HG03342 (cell line): ENCODE data around the gene COX5A.
"Not testable (repeated sequence)": the region's sequence is repeated elsewhere in the genome, so short reads cannot be mapped to it uniquely, and the experiment has no call there.

Experiments
- ATAC-seq: cut with Tn5 transposase; IDR thresholded peaks from one replicate; pipeline ENCODE4 v1.9.1; 2021; ENCODE audit warnings: mild to moderate bottlenecking, moderate library complexity; ENCODE audit not compliant: unreplicated experiment

The COX5A gene

DNA sequence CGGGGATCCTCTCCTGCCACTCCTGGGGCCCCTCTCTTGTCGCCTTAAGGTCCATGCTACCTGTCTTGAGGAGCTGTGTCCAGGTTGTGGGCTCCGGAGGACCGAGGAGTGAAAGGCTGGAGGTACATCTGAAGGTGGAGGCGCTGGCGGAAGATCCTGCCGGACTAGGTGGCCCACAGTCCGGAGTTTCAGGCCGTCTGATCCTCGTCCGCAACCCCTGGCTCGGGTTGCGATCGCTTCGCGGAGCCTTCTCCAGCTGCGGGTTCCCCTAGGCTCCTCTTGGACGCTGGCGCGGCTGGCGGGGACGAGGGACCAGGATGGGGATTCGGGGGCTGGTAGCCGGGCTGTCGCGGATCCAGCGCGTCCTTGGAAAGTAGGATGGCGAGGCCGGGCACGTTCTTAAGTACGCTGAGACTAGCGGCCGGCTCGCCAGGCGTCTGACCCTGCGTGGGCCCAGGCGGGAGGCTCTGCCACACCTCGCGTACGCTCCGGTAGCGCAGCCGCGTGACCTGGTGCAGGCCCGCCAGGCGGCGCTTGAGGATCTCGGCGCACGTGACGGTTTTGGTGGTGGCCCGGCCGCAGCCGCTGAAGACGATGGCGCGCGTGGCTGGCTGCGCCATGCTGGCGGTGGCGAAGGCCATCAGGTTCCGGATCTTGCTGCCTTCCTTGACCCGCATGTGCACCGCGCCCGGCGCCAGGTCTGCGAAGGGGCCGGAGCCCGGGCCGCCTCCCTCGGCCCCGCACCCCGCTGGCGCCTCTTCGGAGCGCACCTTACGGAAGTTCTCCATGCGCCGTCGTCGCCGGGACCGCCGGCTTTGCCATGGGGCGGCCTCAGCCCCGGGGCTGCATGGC, 18.1 kb upstream of the COX5A start:
- peak; percentile 35 for ATAC-seq

DNA sequence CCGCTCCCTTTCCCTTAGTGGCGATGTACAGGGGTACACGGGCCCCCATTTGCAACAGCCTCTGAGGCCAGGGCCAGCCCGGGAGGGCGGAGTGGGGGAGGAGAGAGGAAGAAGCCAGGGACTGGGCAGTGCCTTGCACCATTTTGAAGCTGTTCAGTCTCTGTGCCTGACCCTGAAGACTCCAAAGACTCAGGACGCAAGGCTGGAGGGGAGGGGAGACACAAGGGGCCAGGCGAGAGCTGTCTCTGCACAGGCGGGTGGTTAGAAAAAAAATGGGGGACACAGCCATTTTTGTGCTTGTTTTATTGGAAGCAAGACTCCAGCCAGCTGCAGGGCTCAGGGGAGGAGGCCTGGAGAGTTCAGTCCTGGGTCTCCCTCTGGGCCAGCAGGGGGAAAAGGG, 17.1 kb upstream of the COX5A start:
- ATAC-seq: no peak

DNA sequence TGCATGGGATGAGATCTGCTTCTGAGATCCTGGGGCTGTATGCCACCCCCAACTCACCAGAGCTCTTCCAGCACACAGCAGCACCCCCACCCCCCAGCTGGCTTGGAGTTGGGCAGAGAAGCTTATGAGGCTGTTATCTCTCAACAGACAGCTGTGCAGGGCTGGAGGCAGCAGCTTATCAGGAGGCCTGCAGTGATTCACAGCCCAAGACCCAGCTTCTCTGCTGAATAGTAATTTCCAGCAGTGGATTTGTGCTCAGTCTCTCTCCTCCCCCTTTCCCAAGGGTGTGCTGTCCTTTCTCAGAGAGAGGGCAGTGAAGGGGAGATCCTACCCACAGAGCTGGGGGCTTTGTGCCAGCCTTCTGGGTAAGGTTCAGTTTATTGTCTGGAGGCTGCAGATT, 16.6 kb upstream of the COX5A start:
- no peak for ATAC-seq

DNA sequence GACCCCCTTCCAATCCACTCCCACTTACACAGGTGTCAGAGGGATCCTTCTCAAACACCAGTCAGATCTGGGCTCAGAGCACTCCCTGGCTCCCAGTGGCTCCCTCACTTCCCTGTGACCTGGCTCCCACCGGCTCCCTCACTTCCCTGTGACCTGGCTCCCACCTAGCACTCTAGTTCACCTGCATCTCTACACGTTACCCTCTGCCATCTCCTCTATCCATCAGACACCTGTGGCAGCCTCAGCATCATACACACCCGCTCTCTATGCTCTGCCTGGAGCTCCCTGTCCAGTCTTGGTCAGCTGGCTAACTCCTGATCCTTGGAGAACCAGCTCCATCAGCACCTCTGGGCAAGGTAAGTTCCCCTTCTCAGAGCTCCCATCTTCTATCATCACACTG, 13.1 kb upstream of the COX5A start:
- ATAC-seq: no peak

DNA sequence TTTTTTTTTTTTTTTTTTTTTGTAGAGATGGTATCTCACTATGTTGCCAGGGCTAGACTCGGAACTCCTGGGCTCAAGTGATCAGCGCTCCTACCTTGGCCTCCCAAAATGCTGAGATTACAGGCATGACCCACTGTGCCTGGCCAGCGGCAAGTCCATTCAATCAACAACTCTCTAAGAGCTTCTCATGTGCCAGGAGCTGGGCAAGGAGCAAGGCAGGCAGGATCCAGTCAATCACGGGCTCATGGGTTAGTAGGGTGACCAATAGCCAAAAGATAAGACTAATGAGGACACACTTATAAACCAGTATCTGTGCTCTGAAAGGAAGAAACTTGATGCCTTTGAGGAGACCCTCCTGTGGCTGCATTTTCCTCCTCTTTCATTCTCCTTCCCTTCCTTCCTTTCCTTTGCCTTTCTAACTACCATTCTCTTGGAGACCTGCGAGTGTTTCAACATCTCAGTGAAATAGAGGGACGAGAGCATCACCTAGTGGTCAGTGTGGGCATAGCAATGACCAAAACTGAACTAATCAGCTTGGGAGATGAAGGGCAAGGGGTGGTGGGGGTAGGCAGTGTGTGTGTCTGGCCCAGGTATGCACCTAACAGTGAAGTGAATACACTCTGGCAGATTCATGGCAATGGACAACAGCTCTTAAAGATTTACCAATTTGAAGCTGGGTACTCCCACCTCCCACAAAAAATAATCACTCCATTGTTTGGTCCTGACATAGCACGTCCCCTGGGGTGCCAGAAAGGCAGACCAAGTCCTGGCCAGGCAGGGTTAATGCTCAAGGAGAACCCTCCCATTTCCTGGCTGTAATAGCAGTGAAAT, 12.4 kb upstream of the COX5A start:
- ATAC-seq: no peak

DNA sequence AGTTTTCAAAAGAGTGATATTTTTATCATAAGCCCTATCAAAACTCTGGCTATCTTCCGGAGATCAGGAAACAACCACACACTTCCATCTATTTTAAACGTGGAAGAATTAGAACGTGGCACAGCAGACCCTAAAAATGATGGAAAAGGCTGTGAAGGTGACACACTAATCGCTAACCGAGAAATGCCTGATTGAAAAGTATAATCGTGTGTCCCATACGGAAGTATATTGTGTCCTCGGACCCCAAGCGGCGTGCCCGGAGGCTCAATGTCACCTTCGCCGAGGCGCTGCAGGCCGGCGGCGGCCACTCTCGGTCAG, 642 bp downstream of the COX5A start:
- no peak for ATAC-seq

DNA sequence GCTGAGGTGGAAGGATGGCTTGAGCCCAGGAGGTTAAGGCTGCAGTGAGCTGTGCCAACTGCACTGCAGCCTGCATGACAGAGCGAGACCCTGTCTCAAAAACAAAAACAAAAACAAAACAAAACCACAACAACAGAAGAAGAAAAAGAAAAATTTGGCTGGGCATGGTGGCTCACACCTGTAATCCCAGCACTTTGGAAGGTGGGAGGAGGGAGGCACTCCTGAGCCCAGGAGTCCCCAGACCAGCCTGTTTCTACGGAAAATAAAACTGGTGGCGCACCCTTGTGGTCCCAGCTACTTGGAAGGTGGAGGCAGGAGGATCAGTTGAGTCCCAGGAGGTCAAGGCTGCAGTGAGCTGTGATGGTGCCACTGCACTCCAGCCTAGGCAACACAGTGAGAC, 2.7 kb downstream of the COX5A start:
- ATAC-seq: not testable (repeated sequence)

DNA sequence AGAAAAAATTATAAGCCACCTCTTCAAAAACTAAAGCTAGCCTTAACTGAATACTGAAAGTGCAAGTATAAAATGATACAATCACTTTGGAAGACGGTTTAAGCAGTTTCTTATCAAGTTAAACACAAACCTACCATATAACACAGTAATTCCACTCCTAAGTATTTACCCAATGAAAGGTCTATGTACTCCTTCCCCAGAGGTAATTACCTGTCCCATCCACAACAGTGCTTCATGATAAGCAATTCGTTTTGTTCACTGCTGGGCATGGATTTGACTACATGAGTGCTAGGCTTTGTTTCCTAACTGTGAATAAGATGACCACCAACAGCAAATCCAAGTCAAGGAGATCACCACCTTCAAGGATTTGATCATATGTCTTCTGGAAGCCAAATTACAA, 4.3 kb downstream of the COX5A start:
- ATAC-seq: no peak

DNA sequence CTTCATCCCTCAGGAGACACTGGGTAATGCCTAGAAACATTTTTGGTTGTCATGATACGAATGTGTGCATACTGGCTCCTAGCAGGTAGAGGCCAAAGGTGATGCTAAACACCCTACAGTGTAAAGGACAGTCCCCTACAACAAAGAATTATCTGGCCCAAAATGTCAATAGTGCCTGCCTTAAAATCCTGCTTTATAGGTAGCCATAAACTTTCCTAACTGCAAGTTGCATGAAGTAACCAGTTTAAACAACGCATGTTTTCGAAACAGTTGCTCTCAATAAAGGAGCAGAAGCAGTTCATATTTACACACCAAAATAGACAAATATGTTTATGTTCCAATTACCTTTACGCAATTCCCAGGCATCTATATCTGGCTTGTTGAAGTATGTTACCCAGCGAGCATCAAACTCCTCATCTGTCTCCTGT, 9.1 kb downstream of the COX5A start:
- no peak for ATAC-seq

DNA sequence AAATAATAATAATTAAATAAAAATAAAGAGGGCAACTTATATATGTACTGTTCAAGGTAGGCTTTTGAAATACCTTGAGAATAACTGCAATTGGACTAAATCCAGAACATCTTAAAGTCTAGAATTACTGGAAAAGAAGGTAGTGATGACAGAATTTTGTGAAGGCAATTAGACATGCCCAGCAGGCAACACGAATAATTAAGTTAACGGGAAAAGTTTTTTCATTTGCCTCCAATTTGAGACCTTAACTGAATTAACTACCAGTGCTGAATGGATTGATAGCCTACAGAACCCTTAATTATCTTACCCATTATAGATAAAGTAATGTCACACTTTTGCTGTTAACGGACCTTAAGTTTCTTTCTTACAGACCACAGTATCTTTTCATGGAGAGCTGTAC, 13.3 kb downstream of the COX5A start:
- ATAC-seq: no peak

DNA sequence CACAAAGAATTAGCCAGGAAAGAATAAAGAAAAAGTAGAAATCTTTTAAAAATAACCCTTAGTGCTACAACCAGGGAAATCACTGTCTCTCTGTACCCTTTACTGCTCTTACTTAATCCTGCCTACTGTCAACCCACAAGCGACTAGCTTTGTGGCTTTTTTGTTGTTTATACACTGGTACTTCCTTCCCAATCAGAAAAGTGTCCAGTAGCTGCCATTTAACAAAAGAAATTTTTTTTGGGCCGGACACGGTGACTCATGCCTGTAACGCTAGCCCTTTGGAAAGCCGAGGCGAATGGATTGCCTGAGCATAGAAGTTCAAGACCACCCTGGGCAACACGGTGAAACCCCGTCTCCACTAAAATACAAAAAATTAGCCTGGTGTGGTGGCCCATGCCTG, 17.4 kb downstream of the COX5A start:
- no peak for ATAC-seq

DNA sequence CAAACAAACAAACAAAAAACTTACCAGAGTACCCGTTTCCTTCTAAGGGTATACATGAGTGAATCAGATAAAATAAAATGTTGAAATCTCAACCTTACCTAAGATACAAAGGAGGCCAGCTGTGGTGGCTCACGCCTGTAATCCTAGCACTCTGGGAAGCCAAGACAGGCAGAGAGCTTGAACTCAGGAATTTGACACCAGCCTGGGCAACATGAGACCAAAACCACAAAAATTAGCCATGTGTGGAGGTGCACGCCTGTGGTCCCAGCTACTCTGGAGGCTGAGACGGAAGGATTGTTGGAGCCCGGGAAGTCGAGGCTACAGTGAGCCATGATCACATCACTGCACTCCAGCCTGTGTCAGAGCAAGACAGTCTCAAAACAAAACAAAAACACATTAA, 20.2 kb downstream of the COX5A start:
- no peak for ATAC-seq

DNA sequence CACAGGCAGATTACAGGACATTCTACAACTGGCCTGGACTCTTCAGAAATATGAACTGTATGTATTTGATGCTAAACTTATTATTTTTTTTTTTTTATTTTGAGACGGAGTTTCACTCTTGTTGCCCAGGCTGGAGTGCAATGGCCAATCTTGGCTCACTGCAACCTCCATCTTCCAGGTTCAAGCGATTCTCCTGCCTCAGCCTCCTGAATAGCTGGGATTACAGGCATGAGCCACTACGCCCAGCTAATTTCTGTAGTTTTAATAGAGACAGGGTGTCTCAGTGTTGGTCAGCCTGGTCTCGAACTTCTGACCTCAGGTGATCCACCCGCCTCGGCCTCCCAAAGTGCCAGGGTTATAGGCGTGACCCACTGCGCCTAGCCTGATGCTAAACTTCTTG, 24.1 kb downstream of the COX5A start:
- ATAC-seq: not testable (repeated sequence)

DNA sequence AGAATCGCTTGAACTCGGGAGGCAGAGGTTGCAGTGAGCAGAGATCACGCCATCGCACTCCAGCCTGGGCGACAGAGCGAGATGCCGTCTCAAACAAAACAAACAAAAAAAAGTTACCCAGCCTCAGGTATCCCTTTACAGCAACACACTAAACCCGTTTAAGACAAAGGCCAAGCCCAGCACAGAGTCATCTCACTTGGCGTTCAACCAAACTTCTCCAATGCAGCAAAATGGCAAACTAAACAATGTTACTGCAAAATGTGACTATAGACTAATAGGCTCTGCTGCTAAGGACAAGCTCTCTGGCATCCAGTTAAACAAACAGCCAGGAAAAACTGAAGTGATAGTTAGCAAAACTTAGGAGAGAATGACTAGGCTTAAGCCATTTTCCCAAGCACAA, 24.8 kb downstream of the COX5A start:
- ATAC-seq: no peak

DNA sequence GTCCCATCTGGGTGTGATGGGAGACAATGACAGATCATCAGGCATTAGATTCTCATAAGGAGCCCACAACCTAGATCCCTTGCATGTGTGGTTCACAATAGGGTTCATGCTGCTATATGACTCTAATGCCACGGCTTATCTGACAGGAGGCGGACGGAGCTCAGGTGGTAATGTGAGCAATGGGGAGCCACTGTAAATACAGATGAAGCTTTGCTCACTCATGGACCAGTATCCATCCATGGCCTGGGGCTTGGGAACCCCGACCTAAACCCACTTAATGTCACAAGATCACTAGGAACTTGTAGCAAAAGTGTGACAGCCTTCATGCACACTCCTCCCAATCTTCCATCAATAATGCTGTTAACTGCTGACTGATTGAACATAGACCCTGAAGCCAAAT, 29.2 kb downstream of the COX5A start:
- ATAC-seq: no peak

DNA sequence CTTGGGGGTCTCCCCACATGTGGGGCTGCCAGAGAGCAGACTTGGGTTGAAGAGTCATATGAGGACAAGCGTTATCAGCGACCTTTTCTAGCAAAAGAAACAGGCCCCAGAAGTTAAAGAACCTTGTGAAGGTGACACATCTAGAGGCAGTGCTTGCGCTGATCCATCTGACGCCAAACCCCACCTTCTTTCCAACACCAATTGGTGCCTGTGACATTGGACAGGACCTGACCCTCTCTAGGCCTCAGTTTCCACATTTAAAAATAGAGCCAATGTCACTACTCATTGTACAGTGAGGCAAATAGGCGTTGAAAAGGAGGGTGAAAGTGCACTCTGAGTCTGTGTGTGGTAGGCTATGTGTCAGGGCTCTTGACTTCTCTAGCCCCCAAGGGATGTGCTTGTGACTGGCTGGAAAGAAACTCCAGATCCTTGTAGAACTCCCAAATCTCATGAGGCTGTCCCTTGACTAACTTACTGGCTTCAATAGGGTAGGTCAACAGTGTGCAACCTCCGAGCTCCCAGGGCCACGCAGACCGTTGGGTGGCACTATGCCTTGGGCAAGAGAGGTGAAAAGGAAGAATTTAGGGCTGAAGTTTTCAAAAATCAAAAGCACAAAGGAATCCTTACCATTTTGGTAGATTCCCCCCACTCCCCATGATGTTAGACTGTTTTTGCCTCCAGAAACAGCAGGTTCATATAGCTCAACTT, 30.6 kb downstream of the COX5A start:
- ATAC-seq: no peak

DNA sequence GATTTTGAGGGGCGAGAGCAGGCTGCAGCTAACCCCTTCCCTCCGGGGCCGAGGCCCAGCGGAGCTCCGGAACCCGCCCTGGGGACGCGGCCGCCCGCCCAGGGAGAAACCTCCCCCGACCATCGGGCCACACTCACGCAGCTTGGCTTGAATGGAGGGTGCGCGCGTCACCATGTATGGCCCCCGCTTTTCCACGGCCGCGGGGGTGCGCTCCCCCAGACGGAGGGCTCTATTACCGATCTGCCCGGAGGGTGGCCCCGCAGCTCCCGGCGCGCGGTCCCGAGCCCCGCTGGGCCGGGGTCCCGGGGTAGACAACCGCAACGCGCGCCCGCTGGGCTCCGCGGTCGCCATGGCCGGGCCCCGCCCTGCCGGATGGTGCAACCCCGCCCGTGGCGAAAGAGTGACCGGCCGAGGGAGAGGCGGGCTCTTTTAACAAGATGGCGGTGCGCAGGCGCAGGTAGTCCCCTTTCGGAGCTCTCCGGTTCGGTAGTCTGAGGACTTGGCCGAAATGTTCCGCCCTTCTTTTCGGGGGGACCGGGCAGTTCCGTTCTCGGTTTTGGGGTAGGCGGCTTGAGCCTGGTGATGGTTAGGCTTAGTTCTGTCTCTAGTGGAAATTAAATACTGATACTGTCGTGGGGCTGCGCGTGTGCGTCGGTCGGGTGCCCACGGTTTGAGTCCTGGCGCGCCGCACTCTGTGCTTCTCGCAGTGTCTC, 31.3 kb downstream of the COX5A start, which contains the start of gene FAM219B:
Gene FAM219B (minus strand): TSS at position 402 of the 713 bp plus-strand sequence. CDS start 51 bp downstream, at position 351.
- ATAC-seq: peak; percentile 80

DNA sequence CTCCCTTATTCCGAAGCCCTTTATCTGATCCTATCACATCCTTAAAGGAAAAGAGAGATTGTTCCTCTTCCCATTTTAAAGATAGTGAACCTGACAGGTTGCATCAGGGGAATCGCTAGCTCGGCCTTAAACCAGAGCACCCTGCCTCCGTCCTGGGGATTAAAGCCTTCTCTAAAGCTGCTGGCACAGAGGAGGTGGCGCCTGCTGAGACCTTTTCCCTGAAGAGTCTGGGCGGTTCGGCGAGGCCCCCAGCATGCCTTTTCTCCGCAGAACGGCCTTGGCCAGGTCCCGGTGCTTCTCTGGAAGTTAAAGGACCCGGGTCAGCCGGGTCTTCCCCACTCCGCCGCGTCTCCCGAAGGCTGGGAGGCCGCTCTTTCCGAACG, 31.8 kb downstream of the COX5A start:
- peak; percentile 15 for ATAC-seq

DNA sequence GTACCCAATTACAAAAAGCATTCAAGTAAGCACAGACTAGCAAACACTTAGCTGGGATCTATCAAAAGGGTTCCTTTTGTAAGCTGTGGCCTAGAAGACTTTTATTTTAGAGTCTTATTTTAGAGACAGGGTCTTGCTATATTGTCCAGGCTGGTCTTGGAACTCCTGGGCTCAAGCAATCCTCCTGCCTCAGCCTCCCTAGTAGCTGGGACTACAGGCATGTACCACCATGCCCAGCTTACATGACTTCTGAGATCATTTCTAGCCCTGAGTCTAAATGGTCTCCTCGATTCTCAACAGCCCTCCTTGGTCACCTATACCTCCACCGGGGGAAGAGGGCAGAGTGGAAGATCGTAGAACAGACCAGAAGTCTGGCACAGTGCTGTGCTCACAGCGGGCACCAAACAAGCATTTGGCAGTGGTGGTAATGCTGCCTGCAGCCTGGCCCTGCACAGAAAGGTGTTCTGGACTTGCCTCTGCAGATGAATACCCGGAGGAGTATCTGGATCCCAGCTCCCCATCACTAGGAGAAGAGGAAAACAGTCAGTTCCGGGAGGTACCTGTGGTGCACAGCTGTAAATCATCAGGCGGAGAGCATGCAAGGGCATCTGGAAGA, 33.6 kb downstream of the COX5A start:
- no peak for ATAC-seq

DNA sequence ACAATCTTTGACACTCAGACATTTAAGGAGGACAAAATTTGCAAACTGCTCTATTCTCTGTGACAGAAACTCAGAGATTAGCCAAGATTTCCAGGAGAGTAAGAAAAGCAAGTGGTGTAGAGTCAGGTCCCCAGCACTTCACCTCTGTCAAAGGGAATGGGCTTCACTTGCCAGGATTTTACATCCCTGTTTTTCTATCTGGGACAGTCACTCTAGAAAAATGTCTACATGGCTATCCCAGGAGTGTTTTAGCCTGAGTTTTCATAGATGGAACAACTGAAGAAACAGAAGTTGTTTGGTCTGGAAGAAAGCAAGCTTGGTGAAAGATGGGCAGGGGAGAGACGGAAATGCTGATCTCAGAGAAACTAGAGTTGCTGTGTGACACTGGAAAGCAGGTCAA, 34.2 kb downstream of the COX5A start:
- no peak for ATAC-seq
